ENCODE measurements around the gene LPXN. TPM values are rescaled to one million over a fixed set of nuclear protein-coding genes. Genes with fewer than 3 reads are reported as not detected.

LPXN gene
- total RNA-seq, 1 donor from 2014 or later = 6.5 TPM

- no peak overlapping the region for H3K27ac Mint-ChIP-seq
- H3K9me3 Mint-ChIP-seq (ENCODE audit: low read depth) = no peaks in the 10 kb centered on the region
- no peaks in the 10 kb centered on the region for H3K27me3 Mint-ChIP-seq
- no peaks in the 10 kb centered on the region for H3K36me3 Mint-ChIP-seq (ENCODE audit: insufficient read depth)
- no peak overlapping the region for H3K4me3 Mint-ChIP-seq (ENCODE audit: low read depth)
- DNase-seq (ENCODE audit: low spot score, unreplicated experiment) = no peak
- H3K4me1 Mint-ChIP-seq (ENCODE audit: low read depth) = peaks cover 6% of the 10 kb centered on the region
- TF ChIP-seq CTCF (IDR thresholded peaks at IDR 0.05; ENCODE audit: unreplicated experiment) = no peak
Observed at GRCh38 chr11:58507355-58507754, 68.3 kb downstream of the LPXN start.

- H3K4me1 Mint-ChIP-seq (ENCODE audit: low read depth) = peaks cover 4% of the 10 kb centered on the region
- no peaks in the 10 kb centered on the region for H3K27me3 Mint-ChIP-seq
- TF ChIP-seq CTCF (IDR thresholded peaks at IDR 0.05; ENCODE audit: unreplicated experiment) = no peak
- DNase-seq (ENCODE audit: low spot score, unreplicated experiment) = no peak
- no peaks in the 10 kb centered on the region for H3K9me3 Mint-ChIP-seq (ENCODE audit: low read depth)
- H3K27ac Mint-ChIP-seq = no peak overlapping the region
- H3K4me3 Mint-ChIP-seq (ENCODE audit: low read depth) = no peak overlapping the region
- no peaks in the 10 kb centered on the region for H3K36me3 Mint-ChIP-seq (ENCODE audit: insufficient read depth)
Observed at GRCh38 chr11:58506935-58507334, 68.7 kb downstream of the LPXN start.

DNA sequence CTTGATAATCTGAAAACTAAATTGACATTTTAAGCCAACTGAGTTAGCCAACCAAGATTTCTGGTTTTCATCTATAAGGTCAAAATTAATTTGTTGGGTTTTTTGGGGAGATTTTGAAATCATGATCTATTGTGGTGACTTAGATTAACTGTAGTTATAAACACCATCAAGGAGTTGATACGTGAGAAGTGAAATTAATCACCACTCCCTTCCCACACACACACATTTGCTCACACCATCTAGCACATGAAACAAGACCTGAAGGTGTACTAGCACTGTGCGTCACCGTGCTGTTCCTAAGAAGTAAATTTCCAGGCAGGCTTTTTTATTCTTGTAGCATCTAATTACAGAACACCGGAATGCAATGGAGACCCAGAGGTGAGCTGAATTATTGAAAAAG, 69.8 kb downstream of the LPXN start:
- H3K4me1 Mint-ChIP-seq (ENCODE audit: low read depth) = no peaks in the 10 kb centered on the region
- no peak overlapping the region for H3K4me3 Mint-ChIP-seq (ENCODE audit: low read depth)
- no peak for DNase-seq (ENCODE audit: low spot score, unreplicated experiment)
- no peaks in the 10 kb centered on the region for H3K27me3 Mint-ChIP-seq
- H3K9me3 Mint-ChIP-seq (ENCODE audit: low read depth) = no peaks in the 10 kb centered on the region
- no peaks in the 10 kb centered on the region for H3K36me3 Mint-ChIP-seq (ENCODE audit: insufficient read depth)
- no peak for TF ChIP-seq CTCF (IDR thresholded peaks at IDR 0.05; ENCODE audit: unreplicated experiment)
- H3K27ac Mint-ChIP-seq = no peak overlapping the region

- TF ChIP-seq CTCF (IDR thresholded peaks at IDR 0.05; ENCODE audit: unreplicated experiment) = no peak
- Mint-ChIP-seq H3K4me1 (ENCODE audit: low read depth) (no peaks in the 10 kb centered on the region), H3K9me3 (ENCODE audit: low read depth) (no peaks in the 10 kb centered on the region), H3K27me3 (no peaks in the 10 kb centered on the region), H3K27ac (no peak overlapping the region), H3K4me3 (ENCODE audit: low read depth) (no peak overlapping the region), H3K36me3 (ENCODE audit: insufficient read depth) (no peaks in the 10 kb centered on the region)
- DNase-seq (ENCODE audit: low spot score, unreplicated experiment) = no peak
Observed at GRCh38 chr11:58504232-58504631, 71.4 kb downstream of the LPXN start.

DNA sequence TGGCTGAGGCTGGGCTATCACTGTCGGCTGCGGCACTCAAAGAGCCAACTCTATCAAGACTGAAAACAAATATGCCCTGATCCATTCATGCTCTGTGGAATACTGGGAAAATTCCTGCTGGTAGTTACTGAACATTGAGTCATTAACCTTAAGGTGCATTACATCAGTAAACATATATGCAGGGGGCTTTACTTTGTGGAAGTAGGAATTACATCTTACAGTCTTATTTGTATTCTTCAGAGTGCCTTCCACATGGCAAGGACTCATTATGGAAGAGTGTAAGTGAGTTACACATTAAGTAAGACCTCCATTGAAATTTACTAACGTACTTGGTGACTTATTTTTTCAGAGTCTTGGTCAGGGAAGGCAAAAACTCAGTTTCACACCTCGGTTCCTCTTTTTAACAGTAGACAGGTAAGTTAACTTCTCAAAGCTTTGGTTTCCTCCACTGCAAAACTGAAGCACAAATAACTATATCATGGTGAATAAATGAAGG, 72.2 kb downstream of the LPXN start:
- Mint-ChIP-seq H3K27me3 (no peaks in the 10 kb centered on the region), H3K4me1 (ENCODE audit: low read depth) (no peaks in the 10 kb centered on the region), H3K4me3 (ENCODE audit: low read depth) (no peak overlapping the region), H3K9me3 (ENCODE audit: low read depth) (no peaks in the 10 kb centered on the region), H3K36me3 (ENCODE audit: insufficient read depth) (no peaks in the 10 kb centered on the region), H3K27ac (no peak overlapping the region)
- DNase-seq (ENCODE audit: low spot score, unreplicated experiment) = no peak
- no peak for TF ChIP-seq CTCF (IDR thresholded peaks at IDR 0.05; ENCODE audit: unreplicated experiment)

Data from progenitor cell of endocrine pancreas (in vitro differentiated cells).